Tibial nerve (tissue), 4 donors: Measurements from ENCODE around the gene TIPIN.

Experiments
- EP300 ChIP-seq, 2 donors: sonication (generic); formaldehyde crosslinking; IDR thresholded peaks; one replicate each; pipeline ENCODE4 v1.6.1; 2017; ENCODE audit warnings: antibody characterized with exemption in 2 of 2, mild to moderate bottlenecking in 1 of 2
- POLR2A ChIP-seq, 2 donors: fragments of 450-650 bp; IDR thresholded peaks; one replicate each; pipeline ENCODE4 v1.6.1; 2017; ENCODE audit warnings: antibody characterized with exemption in 2 of 2, mild to moderate bottlenecking in 2 of 2, moderate library complexity in 2 of 2
- TF ChIP-seq, protein P1 (sequence below), 5 experiments: fragments of 200-600 bp in 3 of 5; fragments of 450-650 bp in 2 of 5; sonication (generic) in 3 of 5; IDR thresholded peaks; one replicate each; pipeline ENCODE4 v1.5.1; 2016 to 2019; ENCODE audit warnings: antibody characterized with exemption in 5 of 5, mild to moderate bottlenecking in 3 of 5, moderate library complexity in 2 of 5

DNA sequence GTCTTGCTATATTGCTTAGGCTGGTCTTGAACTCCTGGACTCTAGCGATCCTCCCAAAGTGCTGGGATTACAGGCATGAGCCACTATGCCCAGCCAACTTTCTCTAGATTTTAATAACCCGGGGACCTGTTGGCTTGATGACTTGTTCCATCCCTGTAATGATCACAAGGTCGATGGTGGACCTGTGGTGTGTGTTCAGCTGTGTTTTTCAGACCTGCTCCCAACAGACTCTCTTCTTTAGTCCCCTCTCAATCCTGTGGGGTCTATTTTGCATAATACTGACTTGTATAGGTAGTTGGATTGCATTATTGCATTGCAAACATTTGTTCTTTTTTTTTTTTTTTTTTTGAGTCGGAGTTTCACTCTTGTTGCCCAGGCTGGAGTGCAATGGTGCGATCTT is 32.1 kb upstream of the TIPIN start:
- TF ChIP-seq POLR2A (IDR thresholded peaks at IDR 0.05): no peak
- TF ChIP-seq, protein P1, sequence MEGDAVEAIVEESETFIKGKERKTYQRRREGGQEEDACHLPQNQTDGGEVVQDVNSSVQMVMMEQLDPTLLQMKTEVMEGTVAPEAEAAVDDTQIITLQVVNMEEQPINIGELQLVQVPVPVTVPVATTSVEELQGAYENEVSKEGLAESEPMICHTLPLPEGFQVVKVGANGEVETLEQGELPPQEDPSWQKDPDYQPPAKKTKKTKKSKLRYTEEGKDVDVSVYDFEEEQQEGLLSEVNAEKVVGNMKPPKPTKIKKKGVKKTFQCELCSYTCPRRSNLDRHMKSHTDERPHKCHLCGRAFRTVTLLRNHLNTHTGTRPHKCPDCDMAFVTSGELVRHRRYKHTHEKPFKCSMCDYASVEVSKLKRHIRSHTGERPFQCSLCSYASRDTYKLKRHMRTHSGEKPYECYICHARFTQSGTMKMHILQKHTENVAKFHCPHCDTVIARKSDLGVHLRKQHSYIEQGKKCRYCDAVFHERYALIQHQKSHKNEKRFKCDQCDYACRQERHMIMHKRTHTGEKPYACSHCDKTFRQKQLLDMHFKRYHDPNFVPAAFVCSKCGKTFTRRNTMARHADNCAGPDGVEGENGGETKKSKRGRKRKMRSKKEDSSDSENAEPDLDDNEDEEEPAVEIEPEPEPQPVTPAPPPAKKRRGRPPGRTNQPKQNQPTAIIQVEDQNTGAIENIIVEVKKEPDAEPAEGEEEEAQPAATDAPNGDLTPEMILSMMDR (IDR thresholded peaks at IDR 0.05): no peak
- no peak for TF ChIP-seq EP300 (IDR thresholded peaks at IDR 0.05)
